ENCODE measurements around the gene ZYG11A. TPM values are rescaled to one million over a fixed set of nuclear protein-coding genes. Genes with fewer than 3 reads are reported as not detected.

ZYG11A gene
- total and polyA plus RNA-seq, 2 donors (not counting 1 experiment from before 2014, with no cell fraction given), result 0.28 to 0.50 TPM

DNA sequence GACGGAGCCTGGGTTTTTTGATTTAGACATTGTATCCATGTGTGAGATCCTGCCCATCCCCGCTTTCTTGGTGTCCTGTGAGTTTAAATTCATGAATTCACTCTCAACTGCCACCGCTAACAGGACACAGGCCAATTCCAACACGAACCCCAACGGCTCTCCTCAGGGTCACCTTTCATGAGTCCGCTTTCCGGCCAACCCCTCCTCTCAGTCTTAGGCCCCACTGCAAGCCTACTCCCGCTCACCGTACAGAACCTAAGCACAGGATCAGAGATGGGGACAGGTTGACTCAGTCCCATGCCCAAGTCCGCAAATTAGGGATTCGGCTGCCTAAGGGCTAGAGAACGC, 84.3 kb downstream of the ZYG11A start:
- Histone ChIP-seq H3K4me3 (replicated peaks in 1 of 4; ENCODE audit: control extremely low read depth in 1 of 4, insufficient read depth in 1 of 4, low read depth in 3 of 4, low read length in 4 of 4) (peak overlapping the region; percentile 78 to 92 (median 82)), H3K27me3 (ENCODE audit: control insufficient read depth, insufficient read depth, low read length) (no peaks in the 10 kb centered on the region), H3K36me3 (ENCODE audit: control insufficient read depth, insufficient read depth, low read length) (no peaks in the 10 kb centered on the region), H3K79me2 (ENCODE audit: control insufficient read depth, insufficient read depth, low read length) (peaks cover 5% of the 10 kb centered on the region), H4K20me1 (ENCODE audit: control insufficient read depth, extremely low read depth, insufficient read depth, low read length) (no peaks in the 10 kb centered on the region), H3K4me1 (ENCODE audit: control insufficient read depth, extremely low read depth, insufficient read depth, low read length) (peaks cover 2% of the 10 kb centered on the region), H3K9ac (ENCODE audit: insufficient read depth, low read length) (no peak overlapping the region), H3K4me2 (ENCODE audit: extremely low read depth, insufficient read depth, low read length) (peak overlapping the region; percentile 84), H3K27ac (ENCODE audit: insufficient read depth, low read length) (peak overlapping the region; percentile 22), H2AFZ (ENCODE audit: low read length) (peak overlapping the region; percentile 97), H3K9me3 (ENCODE audit: control insufficient read depth, insufficient read depth, low read depth, low read length) (no peaks in the 10 kb centered on the region)
- no peak for DNase-seq (ENCODE audit: low read depth in 2 of 2)
- no peak for TF ChIP-seq EZH2 (IDR thresholded peaks at IDR 0.05; ENCODE audit: low read length, missing control alignments)
- TF ChIP-seq, protein P1, sequence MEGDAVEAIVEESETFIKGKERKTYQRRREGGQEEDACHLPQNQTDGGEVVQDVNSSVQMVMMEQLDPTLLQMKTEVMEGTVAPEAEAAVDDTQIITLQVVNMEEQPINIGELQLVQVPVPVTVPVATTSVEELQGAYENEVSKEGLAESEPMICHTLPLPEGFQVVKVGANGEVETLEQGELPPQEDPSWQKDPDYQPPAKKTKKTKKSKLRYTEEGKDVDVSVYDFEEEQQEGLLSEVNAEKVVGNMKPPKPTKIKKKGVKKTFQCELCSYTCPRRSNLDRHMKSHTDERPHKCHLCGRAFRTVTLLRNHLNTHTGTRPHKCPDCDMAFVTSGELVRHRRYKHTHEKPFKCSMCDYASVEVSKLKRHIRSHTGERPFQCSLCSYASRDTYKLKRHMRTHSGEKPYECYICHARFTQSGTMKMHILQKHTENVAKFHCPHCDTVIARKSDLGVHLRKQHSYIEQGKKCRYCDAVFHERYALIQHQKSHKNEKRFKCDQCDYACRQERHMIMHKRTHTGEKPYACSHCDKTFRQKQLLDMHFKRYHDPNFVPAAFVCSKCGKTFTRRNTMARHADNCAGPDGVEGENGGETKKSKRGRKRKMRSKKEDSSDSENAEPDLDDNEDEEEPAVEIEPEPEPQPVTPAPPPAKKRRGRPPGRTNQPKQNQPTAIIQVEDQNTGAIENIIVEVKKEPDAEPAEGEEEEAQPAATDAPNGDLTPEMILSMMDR (conservative IDR thresholded peaks at IDR 0.05 in 1 of 2, IDR thresholded peaks at IDR 0.05 in 1 of 2; ENCODE audit: low read depth in 1 of 2, low read length in 2 of 2), result no peak

DNA sequence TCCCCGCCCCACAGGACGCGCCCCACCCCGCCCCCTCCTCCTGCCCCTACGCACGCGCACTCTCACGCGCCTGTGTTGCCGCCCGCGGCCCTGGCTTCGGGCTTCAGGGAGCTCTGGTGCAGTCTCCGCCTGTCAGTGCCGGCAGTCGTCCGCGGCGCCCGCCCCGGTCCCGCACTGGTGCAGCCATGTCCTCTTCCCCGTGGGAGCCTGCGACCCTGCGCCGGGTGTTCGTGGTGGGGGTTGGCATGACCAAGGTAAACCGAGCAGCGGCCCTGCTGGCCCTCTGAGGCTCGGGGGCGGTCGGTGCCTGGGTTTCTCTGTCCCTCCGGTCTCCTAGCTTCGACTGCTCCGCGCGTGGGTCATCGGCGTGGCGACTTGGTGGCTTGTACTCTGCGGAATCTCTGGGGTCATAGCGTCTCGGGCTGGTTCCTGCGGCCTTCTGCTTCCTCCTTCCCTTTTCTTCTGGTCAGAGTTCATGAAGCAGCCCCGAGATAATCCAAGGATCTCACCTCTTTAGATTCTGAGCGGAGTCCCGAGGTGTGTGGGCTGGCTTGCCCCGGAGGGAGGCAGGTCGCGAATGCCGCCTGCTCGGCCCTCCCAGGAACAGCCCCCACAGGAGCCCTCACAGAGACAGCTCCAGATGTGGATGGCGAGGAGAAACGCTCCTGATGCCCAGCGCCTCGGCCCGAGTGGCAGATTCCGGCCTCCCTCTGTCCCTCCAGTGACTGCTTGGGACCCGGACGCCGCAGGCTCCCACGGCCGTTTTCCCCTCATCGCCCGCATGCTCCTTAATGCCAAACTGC, 84.9 kb downstream of the ZYG11A start, which contains the start of gene SCP2:
Gene SCP2 (plus strand): TSS at position 65 of the 803 bp plus-strand sequence. CDS start 121 bp downstream, at position 186.
- Histone ChIP-seq H3K27ac (ENCODE audit: insufficient read depth, low read length) (peak within 1 kb of the TSS; percentile 72), H3K4me1 (ENCODE audit: control insufficient read depth, extremely low read depth, insufficient read depth, low read length) (peaks cover 2% of the 10 kb centered on the region), H2AFZ (ENCODE audit: low read length) (peak within 1 kb of the TSS; percentile 97), H4K20me1 (ENCODE audit: control insufficient read depth, extremely low read depth, insufficient read depth, low read length) (no peaks in the 10 kb centered on the region), H3K79me2 (ENCODE audit: control insufficient read depth, insufficient read depth, low read length) (peaks cover 5% of the 10 kb centered on the region), H3K9ac (ENCODE audit: insufficient read depth, low read length) (peak within 1 kb of the TSS; percentile 79), H3K9me3 (ENCODE audit: control insufficient read depth, insufficient read depth, low read depth, low read length) (no peaks in the 10 kb centered on the region), H3K27me3 (ENCODE audit: control insufficient read depth, insufficient read depth, low read length) (no peaks in the 10 kb centered on the region), H3K4me2 (ENCODE audit: extremely low read depth, insufficient read depth, low read length) (peak within 1 kb of the TSS; percentile 97), H3K4me3 (replicated peaks in 1 of 4; ENCODE audit: control extremely low read depth in 1 of 4, insufficient read depth in 1 of 4, low read depth in 3 of 4, low read length in 4 of 4) (peak within 1 kb of the TSS; percentile 78 to 92 (median 82)), H3K36me3 (ENCODE audit: control insufficient read depth, insufficient read depth, low read length) (no peaks in the 10 kb centered on the region)
- peak; percentile 68 for DNase-seq (ENCODE audit: low read depth in 2 of 2)
- TF ChIP-seq, protein P1 (conservative IDR thresholded peaks at IDR 0.05 in 1 of 2, IDR thresholded peaks at IDR 0.05 in 1 of 2; ENCODE audit: low read depth in 1 of 2, low read length in 2 of 2), result no peak
- no peak for TF ChIP-seq EZH2 (IDR thresholded peaks at IDR 0.05; ENCODE audit: low read length, missing control alignments)

DNA sequence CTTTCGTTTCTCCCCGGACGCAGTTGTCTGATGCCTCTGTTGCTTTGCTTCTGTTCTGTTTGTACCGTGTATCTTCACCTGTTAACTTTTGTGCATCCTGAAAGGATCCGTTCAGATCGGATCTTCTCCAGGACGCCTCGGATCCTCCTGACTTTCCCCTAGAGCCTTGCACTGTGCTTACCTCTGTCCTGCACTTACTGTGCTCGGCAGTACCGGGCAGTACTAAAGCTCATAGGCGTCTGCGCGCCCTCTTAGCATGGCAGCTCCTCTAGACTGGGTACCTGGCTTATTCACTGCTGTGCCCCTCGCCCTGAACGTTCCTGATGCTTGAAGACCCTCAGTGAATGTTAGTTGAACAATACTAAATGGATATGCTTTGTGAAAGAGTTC, 85.5 kb downstream of the ZYG11A start:
- Histone ChIP-seq H3K9ac (ENCODE audit: insufficient read depth, low read length) (peak overlapping the region; percentile 79), H3K4me1 (ENCODE audit: control insufficient read depth, extremely low read depth, insufficient read depth, low read length) (peaks cover 2% of the 10 kb centered on the region), H3K9me3 (ENCODE audit: control insufficient read depth, insufficient read depth, low read depth, low read length) (no peaks in the 10 kb centered on the region), H2AFZ (ENCODE audit: low read length) (peak overlapping the region; percentile 94), H3K27me3 (ENCODE audit: control insufficient read depth, insufficient read depth, low read length) (no peaks in the 10 kb centered on the region), H4K20me1 (ENCODE audit: control insufficient read depth, extremely low read depth, insufficient read depth, low read length) (no peaks in the 10 kb centered on the region), H3K36me3 (ENCODE audit: control insufficient read depth, insufficient read depth, low read length) (no peaks in the 10 kb centered on the region), H3K27ac (ENCODE audit: insufficient read depth, low read length) (peak overlapping the region; percentile 72), H3K79me2 (ENCODE audit: control insufficient read depth, insufficient read depth, low read length) (peaks cover 5% of the 10 kb centered on the region), H3K4me2 (ENCODE audit: extremely low read depth, insufficient read depth, low read length) (peak overlapping the region; percentile 97), H3K4me3 (replicated peaks in 1 of 4; ENCODE audit: control extremely low read depth in 1 of 4, insufficient read depth in 1 of 4, low read depth in 3 of 4, low read length in 4 of 4) (peak overlapping the region; percentile 78 to 92 (median 82))
- DNase-seq (ENCODE audit: low read depth in 2 of 2), result peak in 1 of 2 donors; percentile 25
- TF ChIP-seq EZH2 (IDR thresholded peaks at IDR 0.05; ENCODE audit: low read length, missing control alignments), result no peak
- TF ChIP-seq, protein P1 (conservative IDR thresholded peaks at IDR 0.05 in 1 of 2, IDR thresholded peaks at IDR 0.05 in 1 of 2; ENCODE audit: low read depth in 1 of 2, low read length in 2 of 2), result no peak
